ENCODE results near the gene CCDC124.

Gene CCDC124

DNA sequence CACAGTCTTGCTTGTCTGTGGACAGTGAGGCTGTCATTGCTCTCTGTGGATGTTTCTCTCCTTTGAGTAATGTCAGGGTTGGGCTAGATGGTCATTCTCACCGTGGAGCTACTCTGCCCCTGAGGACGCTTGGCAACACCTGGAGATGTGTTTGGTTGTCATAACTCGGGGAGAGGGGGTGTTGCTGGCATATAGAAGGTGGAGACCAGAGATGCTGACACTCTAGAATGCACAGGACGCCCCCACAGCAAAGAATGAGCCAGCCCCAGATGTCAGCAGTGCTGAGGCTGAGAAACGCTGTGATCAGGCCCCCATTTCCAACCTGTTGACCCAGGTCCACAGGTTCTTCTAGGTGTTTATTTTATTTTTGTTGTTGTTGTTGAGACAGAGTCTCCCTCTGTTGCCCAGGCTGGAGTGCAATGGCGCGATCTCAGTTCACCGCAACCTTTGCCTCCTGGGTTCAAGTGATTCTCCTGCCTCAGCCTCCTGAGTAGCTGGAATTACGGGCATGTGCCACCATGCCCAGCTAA, 4.6 kb downstream of the CCDC124 start:
- no peak for DNase-seq

DNA sequence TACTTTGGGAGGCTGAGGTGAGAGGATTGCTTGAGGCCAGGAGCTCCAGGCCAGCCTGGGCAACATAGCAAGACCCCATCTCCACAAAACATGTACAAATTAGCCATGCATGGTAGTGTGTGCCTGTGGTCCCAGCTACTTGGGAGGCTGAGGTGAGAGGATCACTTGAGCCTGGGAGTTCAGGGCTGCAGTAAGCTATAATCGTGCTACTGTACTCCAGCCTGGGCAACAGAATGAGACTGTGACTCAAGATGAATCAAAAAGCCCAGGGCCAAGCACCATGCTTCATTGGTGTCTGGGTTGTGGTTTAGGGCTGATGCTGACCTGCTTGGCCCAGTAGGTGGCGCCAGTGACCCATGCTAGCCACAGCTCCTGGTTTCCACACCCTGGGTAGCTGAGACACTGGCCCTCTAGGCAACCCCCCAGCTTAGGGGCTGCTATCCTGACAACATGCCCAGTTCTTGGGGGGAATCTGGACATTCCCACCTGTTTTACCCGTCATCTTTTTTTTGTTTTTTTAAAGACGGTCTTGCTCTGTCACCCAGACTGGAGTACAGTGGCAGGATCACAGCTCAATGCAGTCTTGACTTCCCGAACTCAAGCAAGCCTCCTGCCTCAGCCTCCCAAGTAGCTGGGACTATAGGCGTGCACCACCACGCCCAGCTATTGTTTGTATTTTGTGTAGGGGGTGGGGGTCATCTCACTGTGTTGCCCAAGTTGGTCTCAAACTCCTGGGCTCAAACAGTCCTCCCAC, 5.5 kb downstream of the CCDC124 start:
- DNase-seq, result no peak

DNA sequence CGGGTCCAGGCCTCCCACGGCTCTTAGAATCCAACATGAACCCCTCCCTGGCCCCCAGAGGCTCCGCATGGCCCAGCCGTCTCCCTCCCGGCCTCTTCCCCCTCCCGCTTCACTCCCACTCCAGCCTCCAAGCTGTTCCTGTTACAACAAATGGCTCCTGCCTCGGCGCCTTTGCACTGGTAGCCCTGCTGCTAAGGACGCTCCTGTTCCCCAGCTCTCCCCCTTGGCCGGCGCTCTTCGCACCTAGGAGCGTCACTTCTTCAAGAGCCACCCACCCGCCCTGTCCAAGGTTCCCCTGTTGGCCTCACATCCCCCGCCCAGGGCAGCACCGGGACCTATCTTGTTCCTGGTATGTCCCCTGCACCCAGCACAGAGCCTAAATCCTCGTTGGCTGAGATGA, 9.4 kb downstream of the CCDC124 start:
- DNase-seq, result no peak

DNA sequence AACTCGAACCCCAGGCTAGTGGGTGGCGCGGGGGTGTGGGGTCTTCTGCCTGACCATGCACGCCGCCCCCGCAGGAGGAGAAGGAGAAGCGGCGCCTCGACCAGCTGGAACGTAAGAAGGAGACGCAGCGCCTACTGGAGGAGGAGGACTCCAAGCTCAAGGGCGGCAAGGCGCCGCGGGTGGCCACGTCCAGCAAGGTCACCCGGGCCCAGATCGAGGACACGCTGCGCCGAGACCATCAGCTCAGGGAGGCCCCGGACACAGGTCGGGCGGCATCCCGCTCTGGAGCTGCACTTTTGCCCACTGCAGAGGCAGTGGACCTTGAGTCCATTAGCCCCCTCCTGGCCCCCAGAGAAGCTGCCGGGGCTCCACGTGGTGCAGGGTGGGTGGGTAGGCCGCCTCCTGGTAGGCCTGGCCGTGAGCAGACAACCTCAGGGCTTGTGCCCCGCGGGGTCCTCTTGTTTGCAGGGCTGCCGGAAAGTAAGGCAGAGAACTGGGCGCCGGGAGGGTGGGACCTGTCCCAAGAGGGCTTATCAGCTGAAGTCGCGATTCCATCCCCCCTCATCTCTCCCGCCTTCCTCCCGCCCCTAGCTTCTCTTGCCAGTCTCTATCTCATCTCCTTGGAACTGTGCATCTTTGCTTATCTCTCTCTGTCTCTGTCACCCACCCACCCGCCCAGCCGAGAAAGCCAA, 9.9 kb downstream of the CCDC124 start:
- DNase-seq, result no peak

DNA sequence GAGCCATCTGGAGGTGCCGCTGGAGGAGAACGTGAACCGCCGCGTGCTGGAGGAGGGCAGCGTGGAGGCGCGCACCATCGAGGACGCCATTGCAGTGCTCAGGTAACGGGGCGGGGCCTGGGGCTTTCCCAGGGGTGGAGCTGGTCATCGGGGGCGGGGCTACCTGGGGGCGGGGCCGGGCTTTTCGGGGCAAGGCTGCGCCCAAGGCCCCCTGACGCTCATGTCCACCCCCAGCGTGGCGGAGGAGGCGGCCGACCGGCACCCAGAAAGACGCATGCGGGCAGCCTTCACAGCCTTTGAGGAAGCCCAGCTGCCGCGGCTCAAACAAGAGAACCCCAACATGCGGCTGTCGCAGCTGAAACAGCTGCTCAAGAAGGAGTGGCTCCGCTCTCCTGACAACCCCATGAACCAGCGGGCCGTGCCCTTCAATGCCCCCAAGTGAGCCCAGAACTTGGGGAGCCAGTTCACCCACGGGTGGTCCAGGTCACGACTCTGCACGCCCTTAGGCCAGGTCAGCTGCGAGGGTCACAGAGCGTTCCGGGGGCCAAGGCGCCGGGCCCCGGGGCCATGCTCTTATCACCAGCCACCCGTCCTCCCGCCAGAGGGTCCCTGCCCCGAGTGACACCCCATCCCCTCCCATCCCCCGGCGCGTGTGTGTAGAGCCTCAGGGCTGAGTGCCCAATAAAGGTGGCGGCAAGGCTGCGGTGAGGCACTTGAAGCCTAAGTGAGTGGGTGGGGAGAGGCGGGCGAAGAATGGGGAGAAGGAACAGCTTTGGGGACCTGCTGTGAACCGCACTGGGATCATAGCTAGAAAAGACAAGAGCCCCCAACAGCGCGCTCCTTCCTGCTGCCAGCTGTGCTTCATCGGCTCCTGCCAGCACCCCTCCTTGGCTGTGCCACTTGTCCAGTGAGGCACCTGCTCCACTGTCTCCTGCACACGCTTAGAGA, 10.7 kb downstream of the CCDC124 start:
- no peak for DNase-seq

DNA sequence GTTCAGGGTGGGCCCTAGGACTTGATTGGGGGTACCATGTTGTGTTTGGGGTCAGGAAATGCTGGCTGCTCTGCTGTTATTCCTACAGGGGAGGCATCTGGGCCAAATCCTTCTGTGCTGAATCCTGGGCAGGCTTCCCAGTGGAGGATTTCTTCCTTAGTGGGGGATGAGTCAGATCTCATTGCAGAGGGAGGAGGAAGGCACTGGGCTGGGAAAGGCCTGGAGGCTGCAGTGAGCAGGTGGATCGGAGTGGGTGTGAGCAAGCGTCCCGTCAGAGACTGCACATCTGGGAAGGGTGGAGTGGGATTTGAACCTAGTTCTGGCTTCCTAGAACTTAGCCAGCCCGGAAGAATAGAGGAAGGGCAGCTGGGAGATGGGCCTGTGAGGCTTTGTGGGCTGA, 11.5 kb downstream of the CCDC124 start:
- DNase-seq, result no peak

DNA sequence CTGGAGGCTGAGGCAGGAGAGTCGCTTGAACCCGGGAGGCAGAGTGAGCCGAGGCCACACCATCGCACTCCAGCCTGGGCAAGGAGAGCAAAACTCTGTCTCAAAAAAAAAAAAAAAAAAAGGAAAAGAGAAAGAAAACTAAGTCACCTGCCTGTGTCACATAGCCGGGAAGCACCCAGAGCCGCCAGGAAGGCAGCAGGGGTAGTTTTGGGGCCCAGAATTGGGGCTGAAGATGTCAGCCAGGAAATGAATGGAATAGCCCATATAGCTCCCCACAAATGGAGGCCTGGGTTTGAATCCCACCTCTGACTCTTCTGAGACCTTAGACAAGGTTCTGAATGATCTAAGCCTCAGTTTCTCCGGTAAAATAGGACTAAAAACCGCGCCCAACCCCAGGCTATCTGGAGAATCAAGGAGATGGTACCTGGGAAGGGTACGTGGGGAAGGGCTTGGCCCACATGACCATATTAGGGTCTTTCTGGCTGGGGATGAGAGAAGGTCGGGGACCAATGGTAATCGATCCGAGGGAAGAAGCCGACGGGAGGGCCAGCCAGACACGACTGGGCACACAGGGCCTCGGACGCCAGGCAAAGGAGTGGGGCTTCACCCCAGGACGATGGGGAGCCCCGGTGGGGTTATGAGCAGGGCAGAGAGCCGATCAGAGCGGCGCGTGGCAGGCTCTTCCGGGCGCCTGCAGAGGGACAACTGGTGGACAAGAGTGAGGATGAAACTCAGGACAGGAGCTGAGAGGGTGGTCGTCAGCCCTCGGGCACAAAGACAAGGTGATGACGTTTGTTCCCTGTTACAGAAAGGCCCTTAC, 14.4 kb downstream of the CCDC124 start:
- DNase-seq, result no peak

DNA sequence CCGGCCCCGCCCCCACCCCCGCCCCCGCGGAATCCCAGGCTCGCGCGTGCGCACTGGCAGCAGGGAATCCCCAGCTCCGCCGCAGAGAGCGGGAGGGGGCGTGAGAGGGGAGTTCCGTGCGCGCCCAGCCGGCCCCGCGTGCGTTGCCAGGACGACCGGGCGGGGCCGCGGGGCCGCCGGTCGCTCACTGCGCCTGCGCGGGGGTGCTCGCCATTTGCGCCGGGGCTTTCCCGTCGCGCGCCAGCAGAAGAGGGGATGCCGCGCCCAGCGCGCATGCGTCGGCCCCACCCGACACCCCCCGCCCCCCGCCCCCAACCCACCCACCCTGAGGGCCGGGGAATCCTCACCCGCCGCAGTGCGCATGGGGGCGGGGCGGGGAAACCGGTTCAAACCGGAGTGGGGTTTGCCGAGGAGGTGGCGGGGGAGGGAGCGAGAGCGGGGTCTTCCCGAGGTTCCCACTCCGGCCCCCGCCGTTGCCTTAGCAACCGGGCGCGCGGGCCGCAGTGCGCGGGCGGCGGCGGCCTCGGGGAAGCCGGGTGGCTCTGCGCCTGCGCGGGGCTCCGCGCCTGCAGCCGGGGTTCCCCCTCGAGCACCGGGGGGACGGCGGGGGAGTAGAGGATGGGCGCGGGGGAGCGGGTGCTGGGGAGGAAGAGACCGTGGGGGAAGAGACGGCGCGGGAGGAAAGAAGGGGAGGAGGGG, 15.1 kb downstream of the CCDC124 start:
- DNase-seq, result peak; percentile 52

DNA sequence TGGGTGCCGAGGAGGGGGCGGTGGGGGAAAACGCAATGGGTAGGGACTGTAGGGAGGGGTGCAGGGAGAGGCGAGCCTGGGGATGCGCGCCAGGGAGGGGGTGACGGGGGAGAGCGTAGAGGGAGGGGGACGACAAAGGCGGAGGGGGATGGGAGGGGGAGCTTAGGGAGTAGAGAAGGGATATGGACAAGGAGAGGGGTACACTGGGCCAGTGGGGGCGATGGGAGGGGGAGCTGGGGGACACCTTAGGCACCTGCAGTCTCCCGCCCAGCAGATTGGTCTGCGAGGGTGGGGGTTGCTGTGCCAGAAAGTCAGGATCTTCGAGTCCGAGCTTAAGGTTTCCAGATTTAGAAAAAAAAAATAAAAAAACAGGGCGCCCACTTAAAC, 15.7 kb downstream of the CCDC124 start:
- DNase-seq, result no peak

DNA sequence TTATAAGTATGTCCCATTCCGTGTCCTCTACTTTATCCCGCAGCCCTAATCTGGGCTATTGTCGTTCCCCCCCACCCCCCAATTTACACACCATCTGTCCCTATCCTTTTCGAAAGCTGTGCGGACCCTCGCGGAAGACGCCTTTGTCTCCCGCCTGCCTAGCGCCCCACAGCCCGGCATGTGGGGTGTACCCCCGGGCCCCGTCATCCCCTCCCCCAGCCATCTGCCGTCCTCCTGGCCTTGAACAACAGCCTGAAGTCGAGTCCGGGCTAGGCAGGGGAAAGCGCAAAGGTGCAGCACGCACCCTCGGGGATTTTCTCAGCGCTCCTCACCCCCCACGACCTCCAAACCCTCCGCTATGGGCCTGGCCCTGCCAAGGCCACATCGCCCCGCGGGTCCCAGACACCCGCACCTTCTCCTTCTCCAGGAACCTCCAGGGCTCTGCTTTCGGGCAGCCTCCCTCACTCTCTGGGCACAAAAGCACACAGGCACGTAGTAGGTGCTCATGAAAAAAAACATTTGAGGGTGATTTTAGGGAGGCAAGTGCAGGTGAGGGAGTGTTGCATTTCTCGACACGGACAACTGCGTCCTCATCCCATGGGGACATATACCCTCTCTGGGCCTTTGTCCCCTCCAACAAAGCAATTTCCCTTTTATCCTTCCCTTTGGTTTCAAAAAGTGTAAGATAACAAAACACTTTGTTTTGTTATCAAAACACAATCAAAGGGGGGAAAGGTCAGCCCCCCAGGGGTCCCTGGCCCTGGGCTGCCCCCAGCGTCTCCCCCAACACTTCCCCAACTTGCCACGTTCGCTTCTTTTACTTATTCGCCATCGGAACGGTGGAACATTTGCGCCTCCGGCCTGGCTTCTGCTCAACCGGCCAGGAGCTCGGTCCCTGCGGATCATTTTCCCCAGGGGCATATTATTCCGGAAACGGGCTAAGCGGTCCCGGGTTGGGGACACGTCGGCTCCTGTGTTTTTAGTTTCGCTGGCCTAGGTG, 16.4 kb downstream of the CCDC124 start:
- no peak for DNase-seq

DNA sequence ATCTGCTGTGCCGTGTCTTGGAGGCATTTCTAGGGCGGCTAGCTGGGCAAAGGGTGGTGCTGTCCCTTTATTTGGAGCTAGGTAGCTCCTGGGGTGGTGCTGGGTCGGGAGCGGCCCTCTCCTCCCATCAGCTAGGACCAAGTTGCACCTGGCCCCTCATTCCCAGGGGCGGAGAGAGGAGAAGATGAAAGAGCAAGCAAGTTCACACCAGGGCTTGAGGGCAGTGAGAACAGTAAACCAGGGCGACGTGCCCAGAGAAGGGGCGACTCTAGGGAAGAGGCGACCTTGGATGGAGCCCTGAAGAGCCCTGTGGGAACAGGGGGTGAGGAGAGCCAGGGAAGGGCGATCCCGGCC, 17.1 kb downstream of the CCDC124 start:
- DNase-seq, result no peak

DNA sequence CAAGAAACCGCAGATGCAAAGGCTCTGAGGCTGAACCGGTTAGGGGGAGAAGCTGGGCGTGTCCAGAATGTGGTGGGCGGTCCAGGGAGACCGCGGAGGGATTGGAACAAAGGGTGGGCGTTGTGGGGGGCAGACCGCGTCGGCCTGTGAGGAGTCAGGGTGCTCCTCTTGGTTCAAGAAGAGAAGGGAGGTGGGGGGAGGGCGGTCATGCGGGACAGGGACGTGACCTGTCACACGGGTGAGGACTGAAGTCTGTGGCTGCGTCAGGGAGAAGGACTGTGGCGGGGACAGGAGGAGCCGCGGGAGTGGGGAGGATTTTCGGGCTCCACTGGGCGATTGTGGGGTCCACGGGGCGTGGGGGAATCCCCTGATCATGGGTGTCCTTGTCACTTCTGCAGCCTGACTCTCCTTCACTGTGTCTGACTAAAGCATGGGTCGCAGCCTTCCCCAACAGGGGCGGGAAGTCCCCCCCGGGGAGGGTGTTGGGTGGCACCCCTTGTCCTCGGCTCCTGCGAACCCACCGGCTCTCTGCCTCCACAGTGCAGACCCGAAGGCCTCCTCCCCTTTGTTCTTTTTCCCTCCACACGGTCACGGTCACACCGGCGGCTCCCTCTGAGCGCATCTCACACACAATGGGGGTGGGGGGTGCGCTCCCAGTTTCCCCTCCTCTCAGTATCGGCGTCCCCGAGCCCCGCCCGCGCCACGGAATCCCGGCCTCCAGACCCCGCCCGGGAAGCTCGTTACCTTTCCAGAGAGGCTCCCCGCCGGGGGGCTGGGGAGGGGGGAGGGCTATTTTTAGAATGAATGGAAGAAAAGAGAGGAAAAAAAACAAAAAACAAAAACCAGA, 17.7 kb downstream of the CCDC124 start:
- DNase-seq, result no peak

DNA sequence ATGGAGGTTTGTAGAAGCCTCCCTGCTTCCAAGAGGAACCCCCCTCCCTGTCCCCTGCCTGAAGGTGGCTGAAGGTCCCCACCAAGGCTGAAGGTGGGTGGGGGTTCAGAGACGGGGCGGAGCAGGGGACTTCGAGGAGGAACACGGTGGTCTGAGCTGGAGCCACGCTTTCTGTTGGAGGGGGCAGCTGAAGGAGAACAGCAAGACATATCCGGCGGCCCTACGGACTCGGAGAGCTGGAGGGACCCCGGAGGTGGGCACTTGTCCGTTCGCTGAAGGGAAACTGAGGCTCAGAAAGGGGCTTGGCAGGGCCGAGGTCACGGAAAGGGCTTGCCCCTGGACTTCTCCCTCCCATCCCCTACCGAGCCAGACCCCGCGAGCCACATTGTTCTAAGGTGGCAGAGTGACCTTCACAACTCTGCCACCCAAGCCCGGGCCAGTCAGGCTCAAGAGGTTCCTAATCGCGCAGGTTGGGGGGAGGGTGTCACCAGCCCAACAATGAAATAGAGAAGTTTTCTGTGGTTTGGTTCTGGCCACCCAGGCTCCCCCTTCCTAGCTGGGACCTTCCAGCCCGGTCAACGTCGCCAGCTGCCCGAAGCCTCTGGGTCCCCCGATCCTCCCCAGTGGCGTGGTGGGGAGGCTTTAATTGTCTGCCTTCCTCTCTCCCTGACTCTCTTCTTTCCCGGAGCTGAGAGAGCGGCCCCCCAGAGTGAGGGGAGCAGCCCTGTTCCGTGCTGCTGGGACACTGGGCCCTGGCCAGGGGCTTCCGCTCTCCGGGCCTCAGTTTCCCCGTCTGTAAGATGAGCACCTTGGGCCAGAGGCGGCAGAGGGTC, 18.6 kb downstream of the CCDC124 start:
- DNase-seq, result no peak

DNA sequence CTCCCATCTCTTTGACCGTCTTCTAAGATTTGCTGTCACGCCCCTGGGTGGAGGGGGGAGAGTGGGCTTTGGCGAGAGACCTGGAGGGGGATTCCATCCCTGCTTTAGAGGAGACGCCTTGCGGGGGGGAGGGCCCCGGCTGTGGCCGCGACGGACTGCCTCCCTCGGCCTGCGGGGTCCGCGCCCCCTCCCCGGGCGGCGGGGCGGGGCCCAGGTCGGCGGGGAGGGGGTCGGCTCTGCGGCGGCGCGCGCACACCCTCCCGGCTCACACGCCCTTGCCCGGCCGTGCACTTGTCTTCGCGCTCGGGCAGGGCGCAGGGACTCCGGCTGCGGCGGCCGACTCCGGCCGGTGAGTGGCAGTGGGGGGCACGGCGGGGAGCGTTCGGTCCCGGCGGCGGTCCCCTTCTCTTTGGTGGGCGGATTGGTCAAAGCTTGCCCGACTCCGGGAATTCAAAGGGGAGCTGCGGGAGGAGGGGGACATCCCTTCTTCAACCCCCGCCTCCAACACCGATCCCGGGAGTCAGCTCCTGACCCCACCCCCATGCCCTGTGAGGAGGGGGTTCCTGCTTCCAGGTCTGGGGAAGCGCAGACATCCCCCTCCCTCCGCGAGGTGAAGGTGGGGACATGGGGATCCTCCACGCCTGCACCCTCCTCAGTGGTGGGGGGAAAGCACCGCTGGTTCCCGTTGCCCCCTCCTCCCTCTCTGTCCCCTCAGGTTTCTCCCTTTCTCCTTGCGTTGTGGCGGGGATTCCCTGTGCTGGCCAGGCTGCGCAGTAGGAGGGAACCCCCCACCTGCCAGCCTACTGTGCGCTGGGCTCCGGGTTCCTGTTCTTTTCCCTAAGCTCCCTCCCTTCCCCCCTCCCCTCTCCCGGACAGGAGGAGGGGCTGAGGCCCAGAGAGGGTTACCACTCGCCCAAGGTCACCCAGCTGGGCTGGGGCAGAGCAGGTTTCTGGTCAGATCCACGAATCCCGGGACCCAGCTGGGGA, 19.5 kb downstream of the CCDC124 start:
- DNase-seq, result no peak

DNA sequence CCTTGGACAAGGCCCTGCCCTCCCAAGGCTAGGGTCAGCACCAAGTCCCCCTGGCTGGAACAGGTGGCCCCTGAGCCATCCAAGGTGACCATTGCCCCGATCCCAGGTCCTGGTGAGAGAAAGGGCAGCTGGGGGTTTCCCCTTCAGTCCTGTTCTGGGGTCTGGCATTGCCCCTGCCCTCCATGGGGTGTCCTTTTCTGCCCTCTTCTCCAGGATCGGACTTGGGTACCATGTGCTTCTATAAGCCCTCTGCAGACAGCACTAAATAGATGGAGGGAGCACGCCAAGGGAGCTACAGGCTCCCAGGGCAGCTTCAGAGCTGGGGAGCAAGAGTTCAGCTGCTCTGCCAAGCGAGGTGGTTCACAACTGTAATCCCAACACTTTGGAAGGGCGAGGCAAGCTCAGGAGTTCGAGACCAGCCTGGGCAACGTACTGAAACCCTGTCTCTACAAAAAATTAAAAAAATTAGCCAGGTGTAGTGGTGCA, 20.5 kb downstream of the CCDC124 start:
- no peak for DNase-seq

DNA sequence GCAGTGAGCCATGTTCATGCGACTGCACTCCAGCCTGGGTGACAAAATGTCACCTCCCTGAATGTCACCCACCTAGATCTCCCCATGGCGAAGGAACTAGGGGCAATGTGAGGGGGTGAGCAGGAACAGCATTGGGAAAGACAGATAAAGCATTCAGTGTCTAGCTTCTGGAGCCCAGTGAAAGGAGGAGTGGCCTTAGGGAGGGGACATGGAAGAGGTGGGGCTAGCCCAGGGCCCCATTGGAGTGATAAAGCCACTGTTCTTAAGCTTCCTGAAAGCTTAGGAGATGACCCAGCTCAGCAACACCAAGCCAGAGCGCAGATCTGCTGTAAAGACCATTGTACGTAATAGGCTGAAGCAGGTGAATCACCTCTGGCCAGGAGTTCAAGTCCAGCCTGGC, 21.1 kb downstream of the CCDC124 start:
- no peak for DNase-seq

DNA sequence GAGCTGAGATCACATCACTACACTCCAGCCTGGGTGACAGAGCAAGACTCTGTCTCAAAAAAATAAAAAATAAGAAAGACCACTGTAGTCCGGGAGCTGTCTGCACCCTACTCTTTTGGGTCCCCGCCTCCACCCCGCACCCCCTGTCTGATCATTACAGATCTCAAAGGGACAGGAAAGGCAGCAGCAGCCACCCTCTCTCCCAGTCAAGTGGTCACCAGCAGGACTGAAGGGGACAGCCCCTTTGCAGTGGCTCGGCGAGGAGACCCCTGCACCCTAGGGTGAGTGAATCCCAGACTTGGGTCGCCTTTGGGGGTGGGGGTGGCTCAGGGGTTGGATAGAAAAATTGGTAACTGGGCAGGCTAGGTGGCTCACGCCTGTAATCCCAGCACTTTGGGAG, 21.6 kb downstream of the CCDC124 start:
- no peak for DNase-seq

Measured in NCI-H2081 treated with DMSO at 0.1 percent for 48 hours (cell line).